Pancreas (tissue), 10 donors: Measurements from ENCODE around the gene SARS1. TPM values are rescaled to one million over a fixed set of nuclear protein-coding genes. Genes with fewer than 3 reads are reported as not detected.

Experiments
- ATAC-seq, 4 donors: fragments of 200-7000 bp; cut with Tn5 transposase; one replicate each; pipeline versions ENCODE4 v1.8.0 to v1.9.1; 2020; ENCODE audit warnings: mild to moderate bottlenecking in 4 of 4, moderate library complexity in 4 of 4
- DNase-seq, 6 donors: peaks; one replicate each; pipeline ENCODE4 v3.0.0-alpha.2; 2020
- FAIRE-seq: peaks from 2 replicates; lab custom pipeline; 2012; peaks lifted over from hg19 to GRCh38; lab: Jason Lieb, UNC
- H3K27ac ChIP-seq, 4 donors: fragments of 200-600 bp; sonication (generic); 1 replicate in 3 of 4; 2 replicates in 1 of 4; pipeline versions ENCODE4 v1.5.0 to v1.8.0; 2020
- H3K27me3 ChIP-seq, 4 donors: fragments of 200-600 bp; one replicate each; pipeline ENCODE4 v1.8.0; 2021
- H3K36me3 ChIP-seq, 3 donors: fragments of 200-600 bp; sonication (generic) in 1 of 3; one replicate each; pipeline versions ENCODE4 v1.5.0 to v1.8.0; 2020 to 2021
- H3K4me1 ChIP-seq, 3 donors: fragments of 200-600 bp; one replicate each; pipeline ENCODE4 v1.8.0; 2021
- H3K4me3 ChIP-seq, 4 donors: fragments of 200-600 bp; sonication (generic) in 2 of 4; one replicate each; pipeline versions ENCODE4 v1.5.0 to v1.8.0; 2020 to 2021
- H3K9me3 ChIP-seq, 4 donors: fragments of 200-600 bp; one replicate each; pipeline ENCODE4 v1.8.0; 2021
- CTCF ChIP-seq, 4 donors: fragments of 200-600 bp; sonication (generic) in 3 of 4; IDR thresholded peaks; one replicate each; pipeline versions ENCODE4 v1.5.0 to v1.8.0; 2021; ENCODE audit warnings: antibody characterized with exemption in 4 of 4
- WGBS, 2 donors: extraction: QIAGEN DNeasy Blood & Tissue Kit; methylation state at CpG; one replicate each; pipeline ENCODE4 v1.1.7; 2013; 5-methylcytosine and 5-hydroxymethylcytosine counted together
- intact Hi-C, 3 donors: fragments of 100-400 bp; cut with DNase I; formaldehyde crosslinking; loops; one replicate each; pipeline versions ENCODE4 v1.11.1 to v1.14.2; 2022
- polyA plus RNA-seq, 2 donors: library from polyadenylated mRNA; stranded (reverse); fragments of 200-250 nt; gene quantifications; one replicate each; pipeline ENCODE4 v1.2.3, GENCODE V29; 2013
- total RNA-seq, 6 donors: library from RNA; stranded (reverse); fragmentation: NEBNext Ultra II Directional in 4 of 6; extraction: Animal tissue kit (Norgen Biotek cat#: 25700) in 4 of 6; gene quantifications; one replicate each; pipeline versions ENCODE4 v1.2.1 to v1.2.4, GENCODE V29; 2021 to 2023
- donor health status: healthy with polysubstance abuse.
- donor health status: DM: no; HTN: no; CAD: no; lungs with moderate emphysema.
- donor health status: DM: no; HTN: no; CAD: no.
- donor health status: control.
- donor health status: control.
- donor health status: Bipolar disorder and iron deficiency.
- donor health status: DM: yes; HTN: yes; CAD: no.
- donor health status: DM: no; HTN: no; CAD: no.
- donor health status: DM: no; HTN: no; CAD: no.
- donor health status: DM: yes; HTN: yes; CAD: no.

SARS1 gene
- total RNA-seq (100 to 1,000 TPM in 4 of 6 donors, 10 to 100 TPM in 2; 82.7 to 270 (median 115) TPM), polyA plus RNA-seq (100 to 1,000 TPM in 1 of 2 donors, 10 to 100 TPM in 1; 50.5 to 125 TPM)

GRCh38 chr1:109213824-109214693 lies at the start of gene SARS1:
TSS of gene SARS1 (plus strand) at chr1:109213918. CDS start at chr1:109213993, 75 bp downstream.
- no peak for TF ChIP-seq CTCF (IDR thresholded peaks at IDR 0.05)
- intact Hi-C loops = no loop called here
- Histone ChIP-seq H3K36me3 (no peaks in the 10 kb centered on the region), H3K27ac (peak within 1 kb of the TSS; percentile 56 to 88 (median 70)), H3K4me1 (peaks cover 20 to 29% (median 24%) of the 10 kb centered on the region in 3 donors), H3K9me3 (no peaks in the 10 kb centered on the region), H3K27me3 (no peaks in the 10 kb centered on the region), H3K4me3 (peak within 1 kb of the TSS; percentile 53 to 92 (median 73))
- DNase-seq (peak; percentile 85 to 96 (median 92)), ATAC-seq (peak; percentile 93 to 97 (median 95)), FAIRE-seq (no peak)
- 0% methylated on average over 63 to 64 of the region's 64 CpGs for WGBS, 2 donors

DNA sequence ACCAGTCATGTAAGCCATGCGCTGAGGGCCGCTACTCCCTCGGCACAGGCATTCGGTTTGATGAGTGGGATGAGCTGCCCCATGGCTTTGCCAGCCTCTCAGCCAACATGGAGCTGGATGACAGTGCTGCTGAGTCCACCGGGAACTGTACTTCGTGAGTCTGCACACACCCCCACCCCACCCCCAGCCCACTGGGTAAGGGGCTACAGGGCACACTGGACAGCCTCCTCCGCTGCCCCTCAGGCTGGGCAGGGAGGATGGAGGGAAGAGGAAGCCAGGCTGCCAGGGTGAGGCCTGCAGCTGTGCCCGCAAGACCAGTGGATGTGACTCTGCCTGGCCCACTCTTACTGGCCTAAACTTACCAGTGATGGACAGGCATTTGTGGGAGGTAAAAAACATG lies 49.2 kb upstream of the SARS1 start:
- no peak for FAIRE-seq
- DNase-seq = no peak
- Histone ChIP-seq H3K4me3 (no peak overlapping the region), H3K27me3 (no peaks in the 10 kb centered on the region), H3K27ac (no peak overlapping the region), H3K36me3 (peaks cover 0 to 23% (median 0%) of the 10 kb centered on the region in 3 donors), H3K9me3 (no peaks in the 10 kb centered on the region), H3K4me1 (peaks cover 0 to 16% (median 5%) of the 10 kb centered on the region in 3 donors)
- intact Hi-C loops = no loop called here
- ATAC-seq = no peak
- WGBS, 2 donors = 91% methylated on average over 8 of the region's 8 CpGs
- no peak for TF ChIP-seq CTCF (IDR thresholded peaks at IDR 0.05)

GRCh38 chr1:109167001-109167506 lies 46.7 kb upstream of the SARS1 start:
- intact Hi-C loops = no loop called here
- no peak for TF ChIP-seq CTCF (IDR thresholded peaks at IDR 0.05)

GRCh38 chr1:109170035-109170764 lies 43.5 kb upstream of the SARS1 start:
- TF ChIP-seq CTCF (IDR thresholded peaks at IDR 0.05) = no peak
- ATAC-seq (peak in 1 of 4 donors; percentile 14), FAIRE-seq (no peak), DNase-seq (no peak)
- intact Hi-C loops = no loop called here
- Histone ChIP-seq H3K36me3 (peaks cover 0 to 15% (median 0%) of the 10 kb centered on the region in 3 donors), H3K9me3 (no peaks in the 10 kb centered on the region), H3K4me1 (no peaks in the 10 kb centered on the region), H3K4me3 (no peak overlapping the region), H3K27ac (peak overlapping the region in 1 of 4 donors; percentile 17), H3K27me3 (no peaks in the 10 kb centered on the region)
- WGBS, 2 donors = 84 to 88% methylated on average over 7 of the region's 7 CpGs

More at GRCh38 chr1:109167001-109167506, 46.7 kb upstream of the SARS1 start:
- Histone ChIP-seq H3K27me3 (no peaks in the 10 kb centered on the region), H3K4me1 (peaks cover 0 to 7% (median 5%) of the 10 kb centered on the region in 3 donors), H3K4me3 (no peak overlapping the region), H3K27ac (no peak overlapping the region), H3K9me3 (no peaks in the 10 kb centered on the region), H3K36me3 (peaks cover 0 to 24% (median 0%) of the 10 kb centered on the region in 3 donors)
- DNase-seq (no peak), ATAC-seq (peak in 1 of 4 donors; percentile 45), FAIRE-seq (no peak)
- 83 to 84% methylated on average over 7 of the region's 7 CpGs for WGBS, 2 donors
